ENCODE measurements around the gene FREM2.

The FREM2 gene

GRCh38 chr13:38785042-38785441 lies 98.2 kb downstream of the FREM2 start:
- H3K27ac ChIP-seq, result no peak overlapping the region
- intact Hi-C loops (cut with DNase I; ENCODE audit: low total_unique reads), result no loop called here
- H3K27me3 ChIP-seq, result no peaks in the 10 kb centered on the region
- no peak overlapping the region for H3K4me3 ChIP-seq
- TF ChIP-seq CTCF (IDR thresholded peaks at IDR 0.05), result no peak
- no peaks in the 10 kb centered on the region for H3K4me1 ChIP-seq
- H3K36me3 ChIP-seq, result no peaks in the 10 kb centered on the region
- H3K9me3 ChIP-seq, result no peaks in the 10 kb centered on the region
- no peak for DNase-seq

- no peaks in the 10 kb centered on the region for H3K4me1 ChIP-seq
These were observed 98.6 kb downstream of the FREM2 start for GRCh38 chr13:38785490-38785889.

GRCh38 chr13:38787550-38787949 lies 100.7 kb downstream of the FREM2 start:
- no peak overlapping the region for H3K4me3 ChIP-seq
- intact Hi-C loops (cut with DNase I; ENCODE audit: low total_unique reads), result no loop called here
- H3K27ac ChIP-seq, result no peak overlapping the region
- no peak for TF ChIP-seq CTCF (IDR thresholded peaks at IDR 0.05)
- no peaks in the 10 kb centered on the region for H3K27me3 ChIP-seq
- DNase-seq, result no peak
- no peaks in the 10 kb centered on the region for H3K36me3 ChIP-seq
- no peaks in the 10 kb centered on the region for H3K4me1 ChIP-seq
- H3K9me3 ChIP-seq, result no peaks in the 10 kb centered on the region

More at GRCh38 chr13:38785490-38785889, 98.6 kb downstream of the FREM2 start:
- Histone ChIP-seq H3K36me3 (no peaks in the 10 kb centered on the region), H3K27me3 (no peaks in the 10 kb centered on the region), H3K9me3 (no peaks in the 10 kb centered on the region), H3K27ac (no peak overlapping the region), H3K4me3 (no peak overlapping the region)
- TF ChIP-seq CTCF (IDR thresholded peaks at IDR 0.05), result no peak
- no peak for DNase-seq
- intact Hi-C loops (cut with DNase I; ENCODE audit: low total_unique reads), result no loop called here

GRCh38 chr13:38796890-38797289 lies 110.0 kb downstream of the FREM2 start:
- Histone ChIP-seq H3K27ac (no peak overlapping the region), H3K4me1 (no peaks in the 10 kb centered on the region)

GRCh38 chr13:38803531-38803930 lies 116.7 kb downstream of the FREM2 start:
- H3K9me3 ChIP-seq, result peaks cover 0 to 12% (median 2%) of the 10 kb centered on the region in 3 donors
- H3K27me3 ChIP-seq, result no peaks in the 10 kb centered on the region
- no peak for DNase-seq
- no peaks in the 10 kb centered on the region for H3K4me1 ChIP-seq
- no peak for TF ChIP-seq CTCF (IDR thresholded peaks at IDR 0.05)
- intact Hi-C loops (cut with DNase I; ENCODE audit: low total_unique reads), result no loop called here
- no peaks in the 10 kb centered on the region for H3K36me3 ChIP-seq
- H3K4me3 ChIP-seq, result no peak overlapping the region
- no peak overlapping the region for H3K27ac ChIP-seq

More at GRCh38 chr13:38796890-38797289, 110.0 kb downstream of the FREM2 start:
- no peak overlapping the region for H3K4me3 ChIP-seq
- DNase-seq, result no peak
- no peaks in the 10 kb centered on the region for H3K36me3 ChIP-seq
- no peaks in the 10 kb centered on the region for H3K27me3 ChIP-seq
- no peak for TF ChIP-seq CTCF (IDR thresholded peaks at IDR 0.05)
- intact Hi-C loops (cut with DNase I; ENCODE audit: low total_unique reads), result no loop called here
- H3K9me3 ChIP-seq, result peaks cover 0 to 4% (median 0%) of the 10 kb centered on the region in 3 donors

GRCh38 chr13:38804061-38804460 lies 117.2 kb downstream of the FREM2 start:
- Histone ChIP-seq H3K27ac (no peak overlapping the region), H3K4me3 (no peak overlapping the region)
- no peak for TF ChIP-seq CTCF (IDR thresholded peaks at IDR 0.05)

More at GRCh38 chr13:38804061-38804460, 117.2 kb downstream of the FREM2 start:
- Histone ChIP-seq H3K36me3 (no peaks in the 10 kb centered on the region), H3K9me3 (peaks cover 0 to 14% (median 4%) of the 10 kb centered on the region in 3 donors), H3K27me3 (no peaks in the 10 kb centered on the region), H3K4me1 (no peaks in the 10 kb centered on the region)
- intact Hi-C loops (cut with DNase I; ENCODE audit: low total_unique reads), result no loop called here
- no peak for DNase-seq

All from tibial artery (tissue), 4 donors.